ENCODE results near the gene ARID3C.

The ARID3C gene

GRCh38 chr9:34591248-34591916 is 37.5 kb downstream of the ARID3C start (continued):
- TF ChIP-seq TSHZ2 (CRISPR knock-in tag; IDR thresholded peaks at IDR 0.05), result no peak
- no peak for TF ChIP-seq OSR1 (CRISPR knock-in tag; IDR thresholded peaks at IDR 0.05)
- no peak for TF ChIP-seq TOX (CRISPR knock-in tag; IDR thresholded peaks at IDR 0.05; ENCODE audit: borderline replicate concordance)
- no peak for TF ChIP-seq CSRNP3 (CRISPR knock-in tag; IDR thresholded peaks at IDR 0.05)
- no peak for TF ChIP-seq TCF4 (CRISPR knock-in tag; IDR thresholded peaks at IDR 0.05; ENCODE audit: borderline replicate concordance)
- TF ChIP-seq RARB (CRISPR knock-in tag; IDR thresholded peaks at IDR 0.05), result no peak

DNA sequence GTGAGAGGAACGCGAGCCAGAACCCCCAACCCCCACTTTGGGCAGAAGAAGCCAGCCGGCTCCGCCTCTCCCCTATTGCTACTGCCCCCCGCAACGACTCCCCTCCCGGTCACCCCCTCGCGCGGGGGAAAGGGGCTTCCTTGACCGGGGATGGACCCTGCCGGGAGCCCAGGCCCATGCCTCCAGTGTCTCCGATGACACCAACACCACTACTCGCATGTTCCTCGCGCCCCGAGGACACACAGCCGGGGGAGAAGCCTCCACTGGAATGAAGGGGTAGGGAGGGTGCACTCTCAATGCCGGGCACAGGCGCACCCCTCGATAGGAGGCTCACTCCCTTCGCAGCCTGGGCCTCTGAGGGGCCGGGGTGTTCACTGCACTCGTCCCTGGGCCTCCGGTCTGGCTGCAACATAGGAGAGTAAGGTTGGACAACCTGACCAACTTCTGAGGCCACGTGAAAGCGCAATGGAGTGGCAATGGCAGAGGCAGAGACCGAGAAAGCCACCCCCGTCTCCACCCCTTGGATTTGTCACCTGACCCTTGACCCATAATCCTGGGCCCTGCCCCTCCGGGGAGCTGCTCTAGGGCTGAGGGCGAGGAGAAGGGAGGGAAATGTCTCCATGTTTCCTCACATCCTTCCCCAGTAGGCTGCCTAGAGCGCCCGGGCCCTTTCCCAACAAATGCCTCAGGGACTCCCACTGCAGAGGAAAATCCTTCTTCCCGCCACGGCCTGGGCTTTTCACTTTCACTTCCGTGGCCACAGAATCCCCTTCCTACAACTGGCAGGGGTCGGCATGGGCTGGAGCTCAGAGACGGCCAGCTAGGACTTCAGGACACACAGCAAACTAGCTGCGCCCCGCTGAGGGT is 38.3 kb downstream of the ARID3C start:
- ATAC-seq, result no peak; the same call in 2 of the 3 replicates
- TF ChIP-seq ZNF8 (CRISPR knock-in tag; IDR thresholded peaks at IDR 0.05) (no peak), ZNF70 (CRISPR knock-in tag; IDR thresholded peaks at IDR 0.05) (no peak), PATZ1 (CRISPR knock-in tag; IDR thresholded peaks at IDR 0.05; ENCODE audit: borderline replicate concordance) (no peak), TSHZ2 (CRISPR knock-in tag; IDR thresholded peaks at IDR 0.05) (no peak), SNAI2 (CRISPR knock-in tag; IDR thresholded peaks at IDR 0.05) (no peak), ZC3H10 (CRISPR knock-in tag; IDR thresholded peaks at IDR 0.05) (no peak), BACH2 (CRISPR knock-in tag; IDR thresholded peaks at IDR 0.05; ENCODE audit: borderline replicate concordance) (no peak), ISL1 (CRISPR knock-in tag; IDR thresholded peaks at IDR 0.05) (no peak), ZFP3 (CRISPR knock-in tag; IDR thresholded peaks at IDR 0.05) (no peak), GLIS3 (CRISPR knock-in tag; IDR thresholded peaks at IDR 0.05) (no peak), RARB (CRISPR knock-in tag; IDR thresholded peaks at IDR 0.05) (no peak)
- TF ChIP-seq, protein P1, sequence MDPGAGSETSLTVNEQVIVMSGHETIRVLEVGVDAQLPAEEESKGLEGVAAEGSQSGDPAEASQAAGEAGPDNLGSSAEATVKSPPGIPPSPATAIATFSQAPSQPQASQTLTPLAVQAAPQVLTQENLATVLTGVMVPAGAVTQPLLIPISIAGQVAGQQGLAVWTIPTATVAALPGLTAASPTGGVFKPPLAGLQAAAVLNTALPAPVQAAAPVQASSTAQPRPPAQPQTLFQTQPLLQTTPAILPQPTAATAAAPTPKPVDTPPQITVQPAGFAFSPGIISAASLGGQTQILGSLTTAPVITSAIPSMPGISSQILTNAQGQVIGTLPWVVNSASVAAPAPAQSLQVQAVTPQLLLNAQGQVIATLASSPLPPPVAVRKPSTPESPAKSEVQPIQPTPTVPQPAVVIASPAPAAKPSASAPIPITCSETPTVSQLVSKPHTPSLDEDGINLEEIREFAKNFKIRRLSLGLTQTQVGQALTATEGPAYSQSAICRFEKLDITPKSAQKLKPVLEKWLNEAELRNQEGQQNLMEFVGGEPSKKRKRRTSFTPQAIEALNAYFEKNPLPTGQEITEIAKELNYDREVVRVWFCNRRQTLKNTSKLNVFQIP (CRISPR knock-in tag; IDR thresholded peaks at IDR 0.05; ENCODE audit: borderline replicate concordance, low read depth), result no peak
- TF ChIP-seq, protein P2, sequence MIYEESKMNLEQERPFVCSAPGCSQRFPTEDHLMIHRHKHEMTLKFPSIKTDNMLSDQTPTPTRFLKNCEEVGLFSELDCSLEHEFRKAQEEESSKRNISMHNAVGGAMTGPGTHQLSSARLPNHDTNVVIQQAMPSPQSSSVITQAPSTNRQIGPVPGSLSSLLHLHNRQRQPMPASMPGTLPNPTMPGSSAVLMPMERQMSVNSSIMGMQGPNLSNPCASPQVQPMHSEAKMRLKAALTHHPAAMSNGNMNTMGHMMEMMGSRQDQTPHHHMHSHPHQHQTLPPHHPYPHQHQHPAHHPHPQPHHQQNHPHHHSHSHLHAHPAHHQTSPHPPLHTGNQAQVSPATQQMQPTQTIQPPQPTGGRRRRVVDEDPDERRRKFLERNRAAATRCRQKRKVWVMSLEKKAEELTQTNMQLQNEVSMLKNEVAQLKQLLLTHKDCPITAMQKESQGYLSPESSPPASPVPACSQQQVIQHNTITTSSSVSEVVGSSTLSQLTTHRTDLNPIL (CRISPR knock-in tag; IDR thresholded peaks at IDR 0.05; ENCODE audit: low read depth), result no peak

Data from SK-N-SH treated with all-trans-retinoic acid at 6 μM for 48 hours (cell line).